NT2/D1 (cell line): Measurements from ENCODE around the gene NTSR2.

Experiments
- SUZ12 ChIP-seq: IDR thresholded peaks from 2 replicates; pipeline ENCODE4 v1.6.1; 2011; ENCODE audit not compliant: insufficient read length, insufficient read depth; ENCODE audit errors: extremely low read depth
- YY1 ChIP-seq: IDR thresholded peaks from 2 replicates; pipeline ENCODE4 v1.6.1; 2011; ENCODE audit not compliant: insufficient read length, insufficient read depth
- ZNF274 ChIP-seq: IDR thresholded peaks from 2 replicates; pipeline ENCODE4 v1.6.1; 2011; ENCODE audit warnings: mild to moderate bottlenecking, low read depth, low read length

DNA sequence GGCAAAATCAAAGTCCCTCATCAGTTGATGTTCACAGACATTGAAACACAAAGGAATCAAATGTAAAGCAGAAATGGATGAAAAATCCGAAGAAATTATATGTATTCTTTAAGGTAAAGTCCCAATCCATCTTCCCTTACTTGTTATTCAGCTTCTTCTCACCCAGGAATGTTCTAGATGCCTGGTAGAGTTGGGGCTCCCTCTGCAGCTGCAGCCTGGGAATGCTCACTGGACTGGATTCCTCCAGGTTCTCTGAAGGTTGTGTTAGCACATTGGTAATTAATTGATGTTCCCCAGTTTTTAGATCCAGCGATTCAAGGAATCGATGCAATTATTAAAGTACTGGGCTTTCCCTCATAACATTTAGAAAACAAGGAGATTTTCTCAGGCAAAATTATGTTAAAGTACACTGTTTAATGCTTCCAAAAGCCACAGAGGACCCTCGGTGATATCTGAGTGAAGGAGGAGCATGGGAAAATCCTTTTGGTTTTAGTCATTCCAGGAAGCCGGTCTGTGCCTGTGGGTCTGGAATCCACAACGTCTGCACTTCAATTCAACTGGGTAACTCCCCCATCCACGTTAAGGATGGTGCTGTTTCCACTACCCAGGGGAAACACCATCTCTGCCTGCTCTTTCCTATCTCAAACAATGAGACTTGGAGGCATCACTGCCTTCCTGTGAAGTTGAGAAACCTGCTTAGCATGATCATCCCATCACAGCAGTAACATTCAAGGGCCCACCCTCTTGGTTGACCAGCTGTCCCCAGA lies 22.0 kb downstream of the NTSR2 start:
- TF ChIP-seq ZNF274 (no peak), YY1 (no peak), SUZ12 (no peak)
